CD1c-positive myeloid dendritic cell (primary cell): ENCODE measurements around the gene NLK.
A peak's percentile ranks its signal among the peaks of the same experiment; 100 is the strongest.
"Not testable (repeated sequence)": the region's sequence is repeated elsewhere in the genome, so short reads cannot be mapped to it uniquely, and the experiment has no call there.

Experiments
- DNase-seq: peaks from one replicate; pipeline ENCODE4 v3.0.0-alpha.2; 2016; ENCODE audit errors: extremely low spot score

The NLK gene

GRCh38 chr17:28155405-28155804 lies 112.9 kb downstream of the NLK start:
- not testable (repeated sequence) for DNase-seq

DNA sequence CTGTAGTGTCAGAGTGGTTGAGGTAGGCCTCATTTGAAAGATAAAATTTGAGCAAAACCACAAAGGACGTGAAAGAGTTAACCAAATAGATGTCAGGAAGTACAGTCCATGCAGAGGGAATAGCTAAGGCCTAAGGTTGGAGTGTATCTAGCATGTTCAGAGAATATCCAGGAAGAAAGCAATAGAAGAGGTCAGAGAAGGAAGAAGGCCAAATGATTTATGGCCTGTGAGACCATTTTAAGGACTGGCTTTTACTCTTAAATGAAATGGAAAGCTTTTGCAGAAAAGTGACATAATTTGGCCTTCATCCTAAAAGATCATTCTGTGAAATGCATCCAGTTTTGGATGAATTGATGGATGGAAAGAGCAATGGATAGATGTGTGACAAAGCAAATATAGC lies 116.5 kb downstream of the NLK start:
- no peak for DNase-seq

GRCh38 chr17:28159924-28160323 lies 117.4 kb downstream of the NLK start:
- DNase-seq = no peak

DNA sequence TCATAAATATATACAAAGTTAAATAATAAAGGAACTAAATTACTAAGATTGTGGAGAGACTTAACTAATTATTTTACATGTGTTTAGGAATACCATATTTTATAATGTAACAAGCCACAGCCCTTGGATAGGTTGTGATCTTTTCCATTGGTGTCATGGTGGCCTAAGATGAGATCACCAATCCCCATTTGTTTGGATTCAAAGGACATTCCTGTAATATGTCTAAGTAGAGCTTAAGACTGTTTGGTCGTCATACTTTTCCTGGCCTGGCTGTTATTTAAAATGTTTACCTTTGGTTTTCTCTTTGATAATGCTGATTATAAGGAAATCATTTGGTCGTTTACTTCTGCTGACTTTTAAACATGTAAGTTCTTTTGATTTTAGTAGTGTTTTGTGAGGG lies 118.1 kb downstream of the NLK start:
- DNase-seq = no peak

DNA sequence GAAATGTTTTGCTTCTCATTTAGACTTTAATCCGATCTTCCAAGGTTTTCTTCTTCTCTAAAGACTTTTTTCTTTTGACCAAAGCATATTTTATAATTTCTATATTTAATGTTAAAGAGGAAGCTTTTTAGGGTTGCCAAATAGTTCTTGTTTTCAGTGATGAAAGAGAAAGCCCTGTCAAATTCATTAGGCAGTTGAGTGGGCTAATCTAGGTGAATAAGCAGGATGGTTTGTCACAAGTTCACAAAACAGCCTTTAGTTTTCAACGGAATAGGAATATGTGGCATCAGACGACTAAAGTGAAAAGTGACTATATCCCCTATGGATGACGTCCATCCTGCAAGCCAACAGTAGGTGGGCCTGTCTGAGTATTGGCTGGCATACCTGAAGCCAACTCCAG lies 118.8 kb downstream of the NLK start:
- peak; percentile 8 for DNase-seq

DNA sequence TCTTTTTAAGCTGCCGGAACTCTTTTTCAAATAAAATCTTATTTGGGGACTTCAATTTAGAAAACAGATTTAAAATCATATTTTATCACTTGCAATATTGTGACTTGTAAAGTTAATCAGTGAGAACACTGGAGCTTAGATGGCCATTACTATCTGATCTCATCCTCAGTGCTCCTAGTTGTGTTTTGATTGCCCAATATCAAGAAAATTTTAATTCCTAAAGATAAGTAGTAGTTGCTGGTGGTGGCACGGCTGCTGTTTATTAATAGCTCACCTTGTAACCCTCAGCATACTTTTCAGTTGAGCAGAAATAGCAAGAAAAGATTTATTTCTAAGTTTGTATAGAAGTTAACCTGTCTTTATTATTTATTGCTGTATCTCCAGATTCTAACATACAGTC lies 124.0 kb downstream of the NLK start:
- DNase-seq = no peak

GRCh38 chr17:28169621-28170349 lies 127.3 kb downstream of the NLK start:
- peak; percentile 15 for DNase-seq

DNA sequence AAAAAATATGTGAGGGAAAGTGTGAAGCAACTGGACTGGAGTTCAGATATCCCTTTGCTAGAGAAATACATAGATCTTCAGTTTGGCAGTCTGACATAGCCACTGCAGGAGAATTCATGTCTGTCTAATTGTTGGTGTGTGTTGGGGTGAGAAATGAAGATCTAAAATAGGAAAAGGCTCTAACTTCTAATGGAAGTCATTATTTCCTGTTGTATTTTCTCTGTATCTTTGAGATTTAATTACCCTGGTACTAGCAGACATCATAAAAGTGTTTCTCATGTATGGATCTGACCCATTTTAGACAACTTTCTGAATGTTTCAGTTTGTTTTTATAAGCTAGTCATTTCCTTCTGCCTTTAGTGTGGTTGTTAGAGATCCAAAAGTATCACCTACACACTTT lies 128.3 kb downstream of the NLK start:
- no peak for DNase-seq

GRCh38 chr17:28173031-28173561 lies 130.6 kb downstream of the NLK start:
- DNase-seq = no peak

- DNase-seq = no peak
These were observed 131.3 kb downstream of the NLK start for GRCh38 chr17:28173801-28174200.

DNA sequence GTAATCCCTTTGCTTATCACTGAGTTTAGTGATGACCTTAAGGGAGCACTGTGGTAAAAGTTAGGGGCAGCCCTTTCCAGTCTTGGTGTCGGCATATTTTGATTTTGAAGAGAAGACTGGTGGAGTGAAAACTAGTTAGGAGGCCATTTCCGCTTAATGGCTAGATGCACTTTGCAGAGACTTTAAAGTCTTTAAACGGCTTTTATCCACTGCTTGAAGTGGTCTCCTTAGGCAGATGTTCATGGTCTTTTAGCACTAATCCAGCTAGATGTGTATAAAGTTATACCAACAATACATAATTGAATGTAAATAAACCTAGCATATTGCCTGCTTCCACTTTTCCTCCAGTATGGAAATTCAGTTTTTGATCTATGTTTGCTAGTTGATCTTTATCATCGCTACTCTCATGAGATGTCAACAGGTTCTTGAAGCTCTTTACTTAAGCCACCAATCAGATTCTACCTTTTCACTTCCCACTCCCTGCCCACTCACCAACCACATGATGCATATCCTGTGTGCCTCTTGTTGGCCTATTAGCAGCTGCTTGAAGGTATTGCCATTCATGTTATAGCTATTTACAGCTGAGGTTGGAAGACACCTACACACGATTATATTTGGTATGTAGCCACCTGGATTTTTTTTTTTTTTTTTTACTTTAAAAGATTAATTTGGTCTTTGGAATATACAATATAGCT lies 132.0 kb downstream of the NLK start:
- DNase-seq = no peak

GRCh38 chr17:28177351-28177750 lies 134.9 kb downstream of the NLK start:
- DNase-seq = no peak

DNA sequence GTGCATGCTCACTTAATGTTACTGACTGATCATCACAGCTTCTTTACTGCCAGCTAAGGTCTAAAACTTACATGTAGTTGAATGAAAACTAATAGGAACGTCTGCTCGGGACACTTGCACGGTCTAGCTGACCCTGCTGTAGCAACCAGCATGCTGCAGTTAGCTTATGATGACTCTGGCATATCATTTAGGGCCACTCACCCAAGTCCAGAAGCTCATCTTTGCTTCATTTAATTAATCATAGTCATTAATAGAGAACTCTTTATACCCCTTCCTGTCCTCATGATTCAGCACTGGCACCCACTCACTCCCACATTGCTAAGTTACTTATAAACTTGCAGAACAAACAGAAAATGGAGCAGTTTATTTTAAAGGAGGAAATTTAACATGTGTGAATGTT lies 136.3 kb downstream of the NLK start:
- peak; percentile 40 for DNase-seq

- DNase-seq = no peak
These were observed 138.0 kb downstream of the NLK start for GRCh38 chr17:28180449-28180848.

DNA sequence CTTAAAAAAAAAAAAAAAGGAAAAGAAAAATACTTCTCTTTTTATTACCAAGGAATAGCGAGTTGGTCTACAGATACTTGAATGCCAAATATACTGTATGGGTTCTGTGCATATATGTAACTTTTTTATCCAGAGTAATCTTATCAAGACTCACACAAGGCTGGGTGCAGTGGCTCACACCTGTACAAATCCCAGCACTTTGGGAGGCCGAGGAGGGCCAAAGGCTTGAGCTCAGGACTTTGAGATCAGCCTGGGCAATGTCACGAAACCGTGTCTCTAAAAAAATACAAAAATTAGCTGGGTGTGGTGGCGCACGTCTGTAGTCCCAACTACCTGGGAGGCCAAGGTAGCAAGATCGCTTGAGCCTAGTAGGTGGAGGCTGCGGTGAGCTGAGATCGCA lies 139.1 kb downstream of the NLK start:
- DNase-seq = no peak

DNA sequence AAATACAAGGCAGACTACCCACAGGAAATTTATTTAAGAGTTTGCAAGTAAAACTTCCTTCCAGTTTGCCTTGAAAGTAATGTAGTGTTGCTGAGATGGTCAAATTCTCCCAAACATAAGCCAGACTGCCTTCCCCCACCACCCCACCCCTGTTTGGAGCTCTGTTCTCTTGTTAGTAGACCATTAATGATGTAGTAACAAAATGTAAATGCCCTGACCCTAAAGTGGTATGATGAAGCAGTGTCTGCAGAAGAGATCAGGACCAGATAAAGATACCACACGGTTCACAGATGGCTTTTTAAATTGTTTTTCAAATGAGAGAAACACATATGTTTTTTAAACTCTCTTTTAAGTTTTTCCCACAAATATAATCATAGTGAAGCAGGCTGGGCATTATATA lies 140.1 kb downstream of the NLK start:
- DNase-seq = no peak

DNA sequence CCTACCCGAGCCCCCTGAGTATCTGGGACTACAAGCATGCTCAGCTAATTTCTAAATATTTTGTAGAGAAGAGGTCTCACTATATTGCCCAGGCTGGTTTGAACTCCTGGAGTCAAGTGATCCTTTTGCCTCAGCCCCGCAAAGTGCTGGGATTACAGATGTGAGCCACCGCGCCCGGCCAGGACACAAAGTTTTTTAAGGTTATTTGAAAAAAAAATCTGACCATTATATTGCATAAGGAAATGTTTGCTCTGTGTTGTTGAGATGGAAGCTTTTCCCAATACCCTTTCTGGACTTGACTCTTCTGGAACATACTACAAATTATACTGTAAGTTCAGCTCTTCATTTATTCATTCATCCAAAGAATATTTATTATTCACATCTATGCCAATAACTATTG lies 143.2 kb downstream of the NLK start:
- no peak for DNase-seq

- not testable (repeated sequence) for DNase-seq
These were observed 144.0 kb downstream of the NLK start for GRCh38 chr17:28186472-28186871.

GRCh38 chr17:28187931-28188330 lies 145.5 kb downstream of the NLK start:
- no peak for DNase-seq

DNA sequence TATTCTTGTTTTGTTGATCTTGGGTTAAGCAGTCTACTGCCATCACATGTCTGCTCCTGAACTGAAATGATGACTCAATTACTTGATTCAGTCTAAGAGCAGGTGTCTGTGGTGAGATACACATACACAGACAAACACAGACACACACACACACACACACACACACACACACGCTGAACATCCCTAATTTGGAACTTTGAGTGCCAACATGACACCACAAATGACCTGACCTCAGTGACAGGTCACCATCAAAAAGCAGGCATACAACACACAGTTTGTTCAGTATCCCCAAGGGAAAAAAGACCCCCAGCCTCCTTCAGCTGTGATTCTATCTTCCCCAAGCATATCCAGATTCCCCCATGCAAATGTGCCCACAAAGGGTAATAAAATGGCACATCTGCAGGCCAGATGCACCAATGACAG lies 146.4 kb downstream of the NLK start:
- no peak for DNase-seq

DNA sequence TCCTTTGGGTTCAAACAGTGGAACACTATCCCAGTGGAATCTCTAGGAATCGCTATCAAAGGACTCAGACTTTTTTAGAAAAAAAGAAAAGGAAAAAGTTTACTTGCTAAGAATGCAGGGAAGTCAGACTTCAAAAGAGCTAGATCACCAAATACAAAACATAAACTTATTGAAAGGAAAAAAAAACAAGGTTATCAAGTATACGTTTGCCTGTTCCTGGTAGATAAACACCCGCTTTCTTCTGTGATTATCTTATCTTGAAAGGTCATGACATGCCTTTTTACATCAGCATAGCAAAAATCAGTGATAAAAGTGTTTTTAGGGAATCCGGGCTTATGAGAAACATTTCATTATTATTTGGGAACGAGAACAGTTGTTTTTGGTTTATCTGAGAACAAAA lies 147.2 kb downstream of the NLK start:
- no peak for DNase-seq

GRCh38 chr17:28191018-28191417 lies 148.5 kb downstream of the NLK start:
- DNase-seq = no peak

- DNase-seq = peak; percentile 77
These were observed 150.8 kb downstream of the NLK start for GRCh38 chr17:28193241-28193640.
